Measurements from ENCODE around the gene PCDHGB6.

GRCh38 chr5:141384471-141385267 lies 23.2 kb upstream of the PCDHGB6 start:
- TF ChIP-seq OVOL3 (tag by site-specific recombination; IDR thresholded peaks at IDR 0.05), result no peak
- TF ChIP-seq YY2 (tag by site-specific recombination; IDR thresholded peaks at IDR 0.05), result no peak
- TF ChIP-seq ZNF707 (tag by site-specific recombination; IDR thresholded peaks at IDR 0.05), result no peak
- TF ChIP-seq ZBTB1 (tag by site-specific recombination; IDR thresholded peaks at IDR 0.05), result no peak
- TF ChIP-seq ZNF184 (tag by site-specific recombination; IDR thresholded peaks at IDR 0.05), result no peak
- no peak for TF ChIP-seq INSM2 (tag by site-specific recombination; IDR thresholded peaks at IDR 0.05)
- TF ChIP-seq ZNF133 (tag by site-specific recombination; IDR thresholded peaks at IDR 0.05), result no peak
- TF ChIP-seq ZSCAN5A (tag by site-specific recombination; IDR thresholded peaks at IDR 0.05), result no peak
- no peak for TF ChIP-seq TRIM28 (IDR thresholded peaks at IDR 0.05; ENCODE audit: borderline replicate concordance, low read length)
- TF ChIP-seq ZEB2 (tag by site-specific recombination; IDR thresholded peaks at IDR 0.05), result no peak
